ENCODE results near the gene INHBC. TPM values are rescaled to one million over a fixed set of nuclear protein-coding genes. Genes with fewer than 3 reads are reported as not detected.
A peak's percentile ranks its signal among the peaks of the same experiment; 100 is the strongest.

The INHBC gene
- total and polyA plus RNA-seq, 8 donors: 0.37 TPM; not detected in 7

GRCh38 chr12:57450057-57450456, 15.5 kb downstream of the INHBC start:
- peaks cover 0 to 12% (median 0%) of the 10 kb centered on the region in 3 donors for H3K27me3 ChIP-seq
- no peak overlapping the region for H3K27ac ChIP-seq
- WGBS, 5 donors: 78 to 98% (median 92%) methylated on average over 3 of the region's 3 CpGs
- no peak overlapping the region for H3K4me3 ChIP-seq
- H3K4me1 ChIP-seq: peaks cover 0 to 9% (median 3%) of the 10 kb centered on the region in 4 donors
- DNase-seq: no peak
- intact Hi-C loops (cut with DNase I; ENCODE audit: low total_unique reads): loop anchor here (5.0 kb wide), 1 partner anchor 143 kb away; no protein-coding TSS in a partner anchor
- no peaks in the 10 kb centered on the region for H3K36me3 ChIP-seq
- TF ChIP-seq EP300 (IDR thresholded peaks at IDR 0.05) (no peak), POLR2A (IDR thresholded peaks at IDR 0.05) (no peak), CTCF (IDR thresholded peaks at IDR 0.05) (no peak), POLR2AphosphoS5 (IDR thresholded peaks at IDR 0.05) (no peak)
- H3K9me3 ChIP-seq: no peaks in the 10 kb centered on the region

- Histone ChIP-seq H3K36me3 (no peaks in the 10 kb centered on the region), H3K4me1 (peaks cover 0 to 17% (median 5%) of the 10 kb centered on the region in 4 donors), H3K4me3 (no peak overlapping the region), H3K9me3 (no peaks in the 10 kb centered on the region), H3K27me3 (peaks cover 0 to 23% (median 0%) of the 10 kb centered on the region in 3 donors), H3K27ac (no peak overlapping the region)
- intact Hi-C loops (cut with DNase I; ENCODE audit: low total_unique reads): loop anchor here (5.0 kb wide), 1 partner anchor 144 kb away; no protein-coding TSS in a partner anchor
- no peak for DNase-seq
- no peak for TF ChIP-seq POLR2A (IDR thresholded peaks at IDR 0.05)
- no peak for TF ChIP-seq CTCF (IDR thresholded peaks at IDR 0.05)
- no peak for TF ChIP-seq EP300 (IDR thresholded peaks at IDR 0.05)
- no peak for TF ChIP-seq POLR2AphosphoS5 (IDR thresholded peaks at IDR 0.05)
- 57 to 73% (median 64%) methylated on average over 6 of the region's 6 CpGs for WGBS, 5 donors
Measured at GRCh38 chr12:57451233-57451778, 16.7 kb downstream of the INHBC start.

GRCh38 chr12:57452181-57452936, 17.8 kb downstream of the INHBC start:
- no peak overlapping the region for H3K4me3 ChIP-seq
- peak overlapping the region in 1 of 5 donors; percentile 52 for H3K27ac ChIP-seq
- WGBS, 5 donors: 30 to 46% (median 34%) methylated on average over 5 to 9 of the region's 9 CpGs
- H3K9me3 ChIP-seq: no peaks in the 10 kb centered on the region
- intact Hi-C loops (cut with DNase I; ENCODE audit: low total_unique reads): loop anchor here (5.0 kb wide), 1 partner anchor 145 kb away; no protein-coding TSS in a partner anchor
- no peak for TF ChIP-seq POLR2A (IDR thresholded peaks at IDR 0.05)
- TF ChIP-seq CTCF (IDR thresholded peaks at IDR 0.05): no peak
- no peak for TF ChIP-seq EP300 (IDR thresholded peaks at IDR 0.05)
- no peak for TF ChIP-seq POLR2AphosphoS5 (IDR thresholded peaks at IDR 0.05)
- peaks cover 0 to 26% (median 0%) of the 10 kb centered on the region in 3 donors for H3K27me3 ChIP-seq
- H3K4me1 ChIP-seq: peaks cover 0 to 18% (median 5%) of the 10 kb centered on the region in 4 donors
- DNase-seq: peak in 1 of 2 donors; percentile 77
- no peaks in the 10 kb centered on the region for H3K36me3 ChIP-seq

DNA sequence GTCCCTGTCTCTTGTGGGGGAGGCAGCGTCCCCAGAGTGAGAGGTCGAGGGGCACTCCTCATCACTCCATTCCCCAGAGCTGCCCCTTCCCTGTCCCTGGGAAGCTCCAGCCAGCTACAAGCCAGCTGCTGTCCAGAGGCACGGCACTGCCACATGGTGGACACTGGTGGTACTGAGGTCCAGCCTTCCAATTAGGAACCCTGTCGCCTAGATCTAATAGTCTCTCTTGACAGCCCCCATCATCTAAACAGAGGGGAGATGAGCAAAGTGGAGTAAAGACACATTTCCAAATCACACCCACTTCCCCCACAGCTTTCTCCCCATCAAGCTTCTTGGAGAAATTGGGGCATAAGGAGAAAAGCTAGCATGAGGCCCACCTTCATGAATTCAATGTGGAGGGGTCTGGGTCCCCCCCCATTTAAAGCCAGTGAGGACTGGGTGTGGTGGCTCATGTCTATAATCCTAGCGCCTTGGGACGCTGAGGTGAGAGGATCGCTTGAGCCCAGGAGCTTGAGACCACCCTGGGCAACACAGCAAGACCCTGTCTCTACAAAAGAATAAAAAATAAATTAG, 18.4 kb downstream of the INHBC start:
- intact Hi-C loops (cut with DNase I; ENCODE audit: low total_unique reads): loop anchor here (5.0 kb wide), 1 partner anchor 146 kb away; no protein-coding TSS in a partner anchor
- WGBS, 5 donors: 4 to 29% (median 23%) methylated on average over 4 to 7 of the region's 7 CpGs
- Histone ChIP-seq H3K9me3 (no peaks in the 10 kb centered on the region), H3K27ac (peak overlapping the region in 1 of 5 donors; percentile 52), H3K4me3 (no peak overlapping the region), H3K27me3 (peaks cover 0 to 26% (median 0%) of the 10 kb centered on the region in 3 donors), H3K36me3 (no peaks in the 10 kb centered on the region), H3K4me1 (peaks cover 0 to 18% (median 5%) of the 10 kb centered on the region in 4 donors)
- peak; percentile 82 to 90 for DNase-seq
- TF ChIP-seq POLR2AphosphoS5 (IDR thresholded peaks at IDR 0.05): peak in 1 of 3 donors; percentile 48
- peak in 5 of 7 experiments; percentile 83 to 92 (median 90) for TF ChIP-seq CTCF (IDR thresholded peaks at IDR 0.05)
- TF ChIP-seq EP300 (IDR thresholded peaks at IDR 0.05): no peak

Data from stomach (tissue), 9 donors.